Fibroblast of peridontal ligament (primary cell): ENCODE data around the gene TMEM229A.
"Not testable (repeated sequence)": the region's sequence is repeated elsewhere in the genome, so short reads cannot be mapped to it uniquely, and the experiment has no call there.

ENCODE experiments used
- DNase-seq: peaks from one replicate; pipeline ENCODE4 v3.0.0-alpha.2; 2010; ENCODE audit errors: extremely low read depth

Gene TMEM229A

DNA sequence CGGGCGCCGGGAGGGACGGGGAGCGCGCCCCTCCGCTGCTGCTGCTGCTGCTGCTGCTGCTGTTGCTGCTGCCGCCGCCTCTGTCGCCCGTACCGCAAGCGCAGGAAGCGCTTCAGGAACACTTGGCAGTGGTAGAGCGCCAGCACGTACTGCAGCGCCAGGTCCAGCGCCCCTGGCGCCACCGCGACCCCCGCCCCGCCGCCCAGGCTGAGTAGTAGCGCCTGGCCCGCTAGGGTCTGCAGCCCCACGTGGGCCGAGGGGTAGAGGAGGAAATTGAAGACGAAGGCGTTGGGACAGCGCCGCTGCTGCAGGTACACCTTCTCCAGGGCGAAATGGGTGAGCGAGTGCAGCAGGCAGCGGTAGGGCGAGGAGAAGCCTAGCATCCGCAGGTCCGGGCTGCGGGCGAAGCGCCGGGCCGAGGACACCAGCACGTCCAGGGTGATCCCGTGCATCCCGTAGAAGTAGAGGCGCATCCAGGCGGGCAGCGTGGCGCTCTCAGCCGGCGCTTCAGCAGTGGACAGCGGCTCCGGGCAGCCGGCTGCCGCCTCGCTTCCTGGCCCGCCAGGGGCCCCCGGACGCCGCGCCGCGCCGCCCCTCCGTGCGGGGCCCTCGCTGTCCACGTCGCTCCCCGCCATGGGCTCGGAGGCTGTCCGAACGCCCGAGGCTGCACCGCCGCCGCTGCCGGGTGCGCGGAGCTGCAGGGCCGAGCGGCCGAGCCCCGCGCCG lies at the start of gene TMEM229A:
TMEM229A (minus strand) TSS at position 699 of the 726 bp plus-strand sequence; CDS start at position 635, 64 bp downstream.
- DNase-seq: no peak

DNA sequence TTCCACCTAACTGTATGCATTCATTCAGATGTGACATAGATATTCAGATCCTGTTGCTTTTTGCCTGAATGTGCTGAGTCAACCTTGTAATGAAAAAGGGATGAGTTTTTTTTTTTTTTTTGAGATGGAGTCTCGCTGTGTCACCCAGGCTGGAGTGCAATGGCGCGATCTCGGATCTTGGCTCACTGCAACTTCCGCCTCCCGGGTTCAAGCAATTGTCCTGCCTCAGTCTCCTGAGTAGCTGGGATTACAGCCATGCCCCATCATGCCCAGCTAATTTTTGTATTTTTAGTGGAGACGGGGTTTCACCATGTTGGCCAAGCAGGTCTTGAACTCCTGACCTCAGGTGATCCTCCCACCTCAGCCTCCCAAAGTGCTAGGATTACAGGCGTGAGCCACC lies 49.4 kb upstream of the TMEM229A start:
- not testable (repeated sequence) for DNase-seq

- DNase-seq: no peak
These were observed 44.7 kb upstream of the TMEM229A start for GRCh38 chr7:124077546-124077945.

DNA sequence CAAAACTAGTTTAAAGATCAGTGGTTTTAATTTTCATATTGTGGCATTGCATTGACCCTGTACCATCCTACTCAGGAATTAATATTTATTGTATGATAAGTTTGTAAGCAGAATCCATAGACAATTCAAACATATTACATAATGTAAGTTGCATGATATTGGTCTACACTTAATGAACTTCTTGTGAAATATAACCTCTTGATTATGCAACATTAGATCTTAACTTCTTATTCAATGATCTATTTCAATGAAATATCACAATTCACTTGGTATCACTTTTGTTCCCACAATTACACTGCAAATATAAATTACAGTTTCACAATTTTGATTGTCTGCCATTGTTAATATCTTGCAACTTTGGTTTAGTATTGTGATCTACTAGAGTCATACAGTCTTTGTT lies 44.0 kb upstream of the TMEM229A start:
- no peak for DNase-seq

DNA sequence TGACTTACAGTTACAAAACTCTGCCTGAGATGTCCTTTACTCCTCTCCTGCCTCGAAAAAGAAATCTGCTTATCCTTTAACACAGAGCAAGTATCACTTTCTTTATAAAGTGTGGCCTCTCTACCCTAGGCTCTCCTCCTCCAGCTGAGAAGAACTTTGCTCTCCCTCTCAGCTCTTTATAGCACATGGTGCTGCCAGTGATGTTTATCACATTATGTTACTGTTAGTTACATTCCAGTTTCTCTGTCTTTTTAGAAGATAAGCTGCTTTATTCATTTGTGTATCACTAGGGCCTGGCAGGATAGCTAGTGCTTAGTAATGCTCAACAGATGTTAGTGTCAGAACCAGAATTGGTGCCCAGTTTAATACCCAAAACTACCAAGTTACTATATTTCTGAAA lies 41.1 kb upstream of the TMEM229A start:
- DNase-seq: no peak

GRCh38 chr7:124073310-124073645 lies 40.4 kb upstream of the TMEM229A start:
- DNase-seq: no peak

- DNase-seq: peak; percentile 35
These were observed 39.9 kb upstream of the TMEM229A start for GRCh38 chr7:124072603-124073309.

DNA sequence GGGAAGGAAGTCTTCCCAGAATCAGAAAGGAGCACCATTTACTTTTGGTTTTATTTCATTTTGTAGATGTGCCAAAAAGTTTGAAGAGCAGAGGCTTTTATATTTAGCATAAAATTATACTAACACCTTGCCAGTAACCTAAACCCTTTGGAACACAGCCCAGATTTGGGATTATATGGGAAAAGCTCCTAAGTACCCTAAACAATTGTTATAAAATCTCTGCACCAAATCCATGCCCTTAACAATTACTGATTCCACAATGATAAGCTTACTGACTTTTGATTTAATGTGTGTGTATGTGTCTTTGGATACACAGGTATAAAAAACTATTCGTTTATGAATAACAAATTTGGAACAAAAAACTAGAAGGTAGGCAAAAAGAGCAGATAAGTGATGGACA lies 39.0 kb upstream of the TMEM229A start:
- no peak for DNase-seq

DNA sequence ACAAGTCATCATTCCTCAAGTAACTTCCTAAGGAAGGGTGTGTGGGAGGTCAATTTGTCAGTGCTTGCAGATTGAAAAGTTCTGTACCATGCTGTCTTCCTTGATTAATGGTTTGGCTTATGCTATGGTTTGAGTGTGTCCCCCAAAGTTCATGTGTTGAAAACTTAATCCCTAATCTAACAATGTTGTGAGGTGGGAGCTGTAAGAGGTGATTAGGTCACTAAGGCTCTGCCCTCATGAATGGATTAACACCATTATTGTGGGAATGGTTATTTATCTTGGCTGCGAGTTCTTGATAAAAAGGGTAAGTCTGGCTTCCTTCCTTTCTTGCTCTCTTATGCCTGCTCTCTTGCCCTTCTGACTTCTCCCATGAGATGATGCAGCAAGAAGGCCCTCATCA lies 29.3 kb upstream of the TMEM229A start:
- DNase-seq: no peak

GRCh38 chr7:124060528-124060927 lies 27.7 kb upstream of the TMEM229A start:
- no peak for DNase-seq

GRCh38 chr7:124059375-124059774 lies 26.5 kb upstream of the TMEM229A start:
- DNase-seq: no peak

GRCh38 chr7:124058515-124058914 lies 25.6 kb upstream of the TMEM229A start:
- DNase-seq: no peak

GRCh38 chr7:124057872-124058271 lies 25.0 kb upstream of the TMEM229A start:
- no peak for DNase-seq

DNA sequence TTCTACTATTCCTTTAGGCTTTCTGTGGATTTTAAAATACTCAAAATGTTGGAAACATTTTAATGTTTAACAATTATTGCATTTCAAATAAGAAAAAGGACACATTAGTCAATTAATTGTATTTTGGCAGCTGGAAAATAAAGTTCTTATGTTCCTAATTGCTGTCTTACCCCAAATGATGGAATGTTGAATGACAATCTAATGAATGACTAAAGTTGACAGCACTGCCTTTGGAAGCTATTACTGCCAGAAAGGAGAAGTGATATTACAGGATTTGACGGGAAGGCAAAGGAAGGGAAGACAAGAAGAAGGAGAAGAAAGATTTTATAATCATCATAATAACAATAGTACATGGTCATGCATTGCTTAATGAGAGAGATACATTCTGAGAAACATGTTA lies 23.4 kb upstream of the TMEM229A start:
- DNase-seq: no peak

DNA sequence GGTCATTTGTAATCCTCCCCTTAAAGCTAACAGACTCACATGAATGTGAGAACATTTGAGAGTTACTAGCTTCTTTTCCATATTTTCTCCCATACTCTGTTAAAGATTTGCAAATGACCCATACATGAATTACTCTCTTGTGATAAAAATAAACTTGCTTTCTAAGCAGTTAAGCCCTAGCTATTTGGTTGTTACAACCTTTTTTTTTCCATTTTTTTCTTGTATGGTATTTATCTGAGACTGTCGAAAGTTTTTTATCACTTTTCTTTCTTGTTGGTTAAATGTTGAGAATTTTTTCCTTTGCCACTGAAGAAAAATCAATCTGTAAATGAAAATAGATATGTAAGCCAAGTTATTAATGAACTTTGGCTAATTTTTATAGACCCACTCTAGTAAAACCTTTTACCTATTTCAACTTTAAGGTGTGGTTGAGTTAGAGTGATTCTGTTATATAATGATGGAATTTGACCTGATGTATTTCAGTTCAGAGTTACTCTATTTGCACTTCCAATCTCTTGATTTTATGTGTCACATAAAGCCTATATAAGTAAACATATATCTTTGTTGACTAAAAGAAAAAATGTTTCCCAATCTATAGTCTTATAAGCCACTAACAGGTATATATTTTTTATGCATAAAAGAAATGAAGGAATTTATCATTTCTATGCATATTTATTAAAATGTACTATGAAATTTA lies 19.0 kb upstream of the TMEM229A start:
- no peak for DNase-seq

- DNase-seq: no peak
These were observed 10.0 kb upstream of the TMEM229A start for GRCh38 chr7:124042826-124043225.

GRCh38 chr7:124041439-124041838 lies 8.6 kb upstream of the TMEM229A start:
- DNase-seq: no peak

GRCh38 chr7:124037902-124038301 lies 5.0 kb upstream of the TMEM229A start:
- not testable (repeated sequence) for DNase-seq

- no peak for DNase-seq
These were observed 2.8 kb upstream of the TMEM229A start for GRCh38 chr7:124035706-124036105.

- no peak for DNase-seq
These were observed 1.9 kb upstream of the TMEM229A start for GRCh38 chr7:124034754-124035100.

GRCh38 chr7:124033807-124034753 lies 1.2 kb upstream of the TMEM229A start:
- no peak for DNase-seq
